Hematopoietic multipotent progenitor cell treated with erythropoietin and hydrocortisone succinate and interleukin-3 and kit ligand, for 4 days (in vitro differentiated cells): ENCODE measurements around the gene C1orf35.
A peak's percentile ranks its signal among the peaks of the same experiment; 100 is the strongest.

ENCODE experiments used
- DNase-seq: peaks from one replicate; pipeline ENCODE4 v3.0.0-alpha.2; 2015

Gene C1orf35

GRCh38 chr1:228093050-228093906, 9.8 kb downstream of the C1orf35 start:
- DNase-seq: no peak

GRCh38 chr1:228092342-228093049, 10.6 kb downstream of the C1orf35 start:
- DNase-seq: no peak

DNA sequence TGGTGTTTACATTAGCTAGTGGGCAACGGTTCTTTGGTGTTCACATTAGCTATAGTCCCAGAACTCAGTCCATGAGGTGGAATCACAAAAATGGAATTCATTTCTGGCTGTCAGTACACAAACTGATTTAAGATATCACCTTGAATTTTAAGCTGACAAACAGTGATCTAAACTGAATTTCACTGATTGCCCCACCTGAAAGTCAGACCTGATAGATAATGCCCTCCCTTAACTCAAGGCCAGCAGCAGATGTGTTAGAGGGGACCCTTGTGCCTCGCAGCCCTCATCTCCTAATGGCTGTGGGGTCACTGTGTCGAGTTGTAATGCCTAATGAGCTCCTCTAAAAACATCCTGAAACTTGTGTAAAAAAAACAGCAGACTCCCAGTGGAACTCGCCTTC, 12.0 kb downstream of the C1orf35 start:
- DNase-seq: no peak

DNA sequence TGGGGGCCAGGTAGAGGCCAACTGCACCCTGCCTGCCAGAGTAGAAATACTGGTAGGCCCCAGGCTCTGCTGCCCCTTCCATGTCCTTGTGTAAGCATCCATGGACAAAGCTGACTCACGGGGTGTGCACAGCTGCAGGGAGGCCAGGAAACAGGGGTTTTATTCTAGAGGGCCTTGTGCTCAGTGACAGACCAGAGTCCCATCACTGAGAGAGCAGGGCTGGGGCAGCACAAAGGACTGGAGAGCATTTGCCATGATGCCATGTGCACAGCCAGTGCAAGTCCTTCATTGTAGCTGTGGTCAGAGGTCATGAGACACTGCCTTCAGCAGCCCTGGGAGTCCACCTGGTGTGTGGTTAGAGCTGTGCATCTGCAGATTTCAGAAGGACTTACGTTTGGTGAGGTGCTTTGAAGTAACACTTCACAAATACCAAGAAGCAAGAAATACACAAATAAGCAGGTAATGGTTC, 12.5 kb downstream of the C1orf35 start:
- DNase-seq: no peak

DNA sequence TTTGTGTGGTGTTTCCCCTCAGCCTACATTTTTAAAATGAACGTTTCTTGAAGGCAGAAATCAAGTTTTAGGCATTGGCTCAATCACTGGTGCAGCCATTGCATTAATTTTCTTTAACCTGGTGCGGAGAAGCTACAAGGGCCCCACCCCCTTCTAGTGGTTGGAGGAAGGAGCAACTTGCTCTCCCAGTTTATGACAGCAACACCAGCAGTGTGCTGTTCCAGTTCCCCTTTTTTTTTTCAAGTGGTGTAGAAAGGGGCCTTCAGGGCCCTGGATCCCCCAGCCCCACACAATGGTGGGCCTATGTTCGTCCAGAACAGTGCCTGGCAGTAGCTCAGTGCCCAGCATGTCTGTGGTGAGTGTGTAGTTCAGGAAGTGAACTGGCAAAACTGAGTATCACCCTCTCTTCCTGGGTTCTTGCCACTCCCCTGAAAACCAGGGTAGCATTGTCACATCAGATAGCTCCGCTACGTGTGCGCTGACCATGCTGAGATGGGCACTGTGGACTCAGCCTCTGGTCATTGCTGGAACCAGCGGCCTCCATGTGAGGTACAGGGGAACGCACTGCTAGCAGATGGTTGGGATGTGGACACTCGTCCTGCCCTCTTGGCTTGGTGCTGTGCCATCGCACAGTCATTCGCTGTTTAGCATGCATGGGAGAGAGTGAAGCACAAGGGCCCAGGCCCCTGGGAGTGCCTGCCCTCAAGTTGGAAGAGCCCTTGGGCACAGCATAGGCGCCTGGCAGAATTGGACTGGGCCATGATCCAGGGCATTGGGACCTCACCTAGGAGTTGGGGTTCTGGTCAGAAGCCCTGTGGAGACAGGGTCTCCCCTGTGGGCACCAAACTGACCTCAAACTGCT, 13.4 kb downstream of the C1orf35 start:
- peak; percentile 79 for DNase-seq

DNA sequence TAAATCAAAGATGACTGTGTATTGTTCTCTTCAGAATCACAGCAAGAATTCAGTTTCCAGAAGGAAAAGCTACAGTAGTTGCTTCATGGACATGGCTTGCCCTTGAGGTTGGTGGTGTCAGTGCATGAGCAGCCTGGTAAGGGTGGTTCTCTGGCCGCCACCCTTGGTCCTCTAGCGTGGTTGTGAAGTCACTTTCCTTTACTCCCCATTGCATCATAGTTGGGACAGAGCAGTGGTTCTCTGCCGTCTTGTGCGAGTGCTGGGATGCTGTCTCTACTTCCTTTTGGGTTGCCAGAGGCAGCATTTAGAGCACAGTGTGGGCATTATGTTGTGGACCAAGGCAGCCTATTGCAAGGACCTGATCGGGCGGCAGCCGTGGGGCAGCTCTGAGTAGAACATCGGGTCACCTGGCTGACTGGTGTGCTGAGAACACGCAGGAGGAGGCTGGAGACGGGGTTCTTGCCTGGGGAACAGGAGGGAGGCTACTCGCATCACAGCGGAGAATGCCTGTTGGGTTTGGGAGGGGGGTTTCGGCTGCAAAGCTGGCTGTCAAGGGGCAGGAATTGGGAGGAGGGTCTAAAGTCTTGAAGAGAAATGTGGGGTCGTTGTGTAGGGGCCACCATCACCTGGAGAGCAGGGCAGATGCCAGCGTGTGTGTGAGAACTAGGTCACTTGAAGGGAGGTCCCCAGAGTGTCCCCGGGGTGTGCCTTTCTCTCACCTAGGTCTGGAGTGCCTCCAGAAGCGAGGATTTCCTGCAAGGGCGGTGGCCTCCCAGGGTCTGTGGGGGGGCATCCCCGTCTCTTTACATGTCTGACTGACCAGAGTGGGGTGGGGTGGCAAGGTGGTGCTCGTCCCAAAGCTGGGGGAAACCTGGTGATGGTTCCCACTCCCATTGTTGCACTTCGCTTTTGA, 14.3 kb downstream of the C1orf35 start:
- peak; percentile 63 for DNase-seq

DNA sequence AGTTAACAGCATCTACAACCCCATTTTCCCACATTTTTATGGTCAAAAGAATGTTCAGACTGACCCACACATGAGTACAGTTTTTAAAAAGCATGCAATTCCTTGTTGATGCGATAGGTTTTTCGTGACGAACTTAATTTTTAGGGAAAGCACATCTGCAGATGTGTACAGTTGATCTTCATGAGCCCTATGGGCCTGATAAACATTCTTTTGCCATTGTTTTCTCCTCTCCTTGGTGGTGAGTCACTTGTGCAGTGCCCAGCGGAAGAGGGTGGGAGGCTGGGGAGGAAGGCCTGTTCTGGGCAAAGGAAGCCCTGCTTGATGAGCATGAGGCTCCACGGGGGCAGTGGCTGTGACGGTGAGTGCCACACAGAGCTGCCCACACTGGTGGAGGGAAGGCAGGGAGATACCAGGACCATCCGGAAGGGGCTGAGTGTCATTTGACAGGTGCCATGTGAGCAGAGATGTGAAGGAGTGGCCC, 15.3 kb downstream of the C1orf35 start:
- DNase-seq: peak; percentile 75

- DNase-seq: peak; percentile 80
Measured at GRCh38 chr1:228085287-228085951, 17.7 kb downstream of the C1orf35 start.

DNA sequence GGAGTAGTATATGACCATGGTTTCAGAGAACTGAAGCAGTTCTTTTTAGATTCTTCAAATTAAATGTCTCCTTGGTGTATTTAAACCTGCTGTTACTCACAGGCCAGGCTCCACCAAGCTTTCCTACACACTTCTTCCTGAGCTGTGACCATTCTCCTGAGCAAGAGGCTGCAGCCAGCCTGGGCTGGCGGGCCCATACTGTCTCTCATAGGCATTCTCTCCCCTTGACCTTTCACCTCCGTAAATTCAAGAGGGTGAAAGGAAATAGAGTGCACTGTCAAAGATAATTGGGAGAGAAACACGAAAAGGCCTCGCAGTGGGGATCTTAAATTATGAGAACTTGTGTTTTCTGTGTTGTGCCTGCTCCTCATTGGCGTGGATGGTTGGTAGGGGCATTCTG, 18.3 kb downstream of the C1orf35 start:
- DNase-seq: no peak

DNA sequence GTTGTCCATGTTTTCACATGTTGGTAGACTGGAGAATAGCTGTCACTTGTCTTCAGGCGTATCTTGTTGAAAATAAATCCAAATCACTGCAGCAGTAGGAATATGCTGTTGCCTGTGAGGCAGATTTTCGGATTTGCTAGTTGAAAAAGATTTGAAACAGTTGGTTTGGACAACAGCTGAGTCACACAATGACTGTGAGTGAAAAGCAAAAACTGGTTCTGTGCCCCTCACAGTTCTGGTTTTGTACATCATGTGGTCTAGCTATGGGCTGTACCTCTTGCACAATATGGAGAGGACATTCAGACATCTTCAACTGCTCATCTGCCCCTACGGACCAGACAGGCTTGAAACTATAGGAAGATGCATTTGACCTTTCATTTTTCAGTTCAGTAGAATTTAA, 18.8 kb downstream of the C1orf35 start:
- DNase-seq: peak; percentile 61

DNA sequence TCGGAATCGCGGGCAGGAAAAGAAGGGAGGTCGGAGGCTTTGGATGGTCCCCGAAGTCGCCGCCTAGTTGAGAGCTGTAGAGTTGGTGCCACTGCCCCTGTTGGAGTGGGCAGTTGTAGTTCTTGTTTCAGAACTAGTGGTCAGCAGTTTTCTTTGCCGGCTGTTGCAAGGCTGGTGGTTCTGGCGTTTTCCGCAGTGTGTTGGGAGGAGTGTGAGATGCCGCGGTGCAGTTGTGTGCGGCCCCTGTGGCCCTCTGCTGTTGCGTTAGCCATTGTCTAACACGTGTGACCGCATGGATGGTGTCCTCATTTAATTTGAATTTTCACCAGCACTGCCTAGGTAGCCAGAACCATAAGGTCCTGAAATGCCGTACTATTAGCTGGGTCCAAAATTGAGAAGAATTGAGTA, 19.2 kb downstream of the C1orf35 start:
- DNase-seq: peak; percentile 37

DNA sequence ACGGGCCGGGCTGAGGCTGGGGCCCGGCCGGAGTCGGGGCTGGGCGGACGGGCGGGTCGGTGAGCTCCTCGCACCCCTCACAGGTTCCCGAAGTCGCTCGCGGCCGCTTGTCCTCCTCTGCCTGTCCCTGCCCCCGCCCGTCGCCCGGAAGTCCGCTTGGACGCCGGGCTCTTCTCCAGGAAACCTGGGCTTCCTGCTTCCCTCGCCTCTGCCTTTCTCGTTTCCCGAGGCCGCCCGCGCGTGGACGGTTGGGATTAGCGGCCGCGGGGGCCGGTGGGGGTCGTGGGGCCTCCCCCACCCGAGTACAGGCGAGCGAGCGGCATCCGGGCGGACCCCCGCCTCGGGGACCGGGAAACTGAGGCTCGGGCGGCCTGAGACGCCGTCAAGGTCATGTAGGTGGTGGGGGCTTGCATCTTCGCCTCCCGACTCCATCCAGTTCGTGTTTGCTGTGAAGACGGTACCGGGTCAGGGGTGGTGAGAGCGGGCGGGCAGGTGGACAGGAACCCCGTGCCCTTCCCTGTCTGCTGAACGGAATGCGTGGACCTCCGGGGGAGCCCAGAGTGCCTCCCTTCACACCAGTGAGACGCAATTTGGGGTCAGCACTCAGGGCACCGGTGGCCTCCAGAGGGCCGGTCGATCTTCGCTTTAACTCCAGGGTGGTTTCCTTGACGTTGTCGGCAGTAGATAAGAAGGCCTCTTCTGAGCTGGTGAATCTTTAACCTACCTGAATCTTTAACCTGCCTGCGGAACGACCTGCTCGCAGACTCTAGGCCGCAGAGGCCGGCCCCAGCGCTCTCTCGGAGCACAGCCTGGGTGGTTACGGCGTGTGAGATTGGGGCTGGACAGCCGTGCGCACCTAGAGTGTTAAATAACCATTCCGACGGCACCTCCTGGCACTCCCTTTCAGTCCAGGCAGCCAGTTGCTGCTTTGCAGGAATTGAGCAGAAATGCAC, 19.9 kb downstream of the C1orf35 start:
- DNase-seq: peak; percentile 58

DNA sequence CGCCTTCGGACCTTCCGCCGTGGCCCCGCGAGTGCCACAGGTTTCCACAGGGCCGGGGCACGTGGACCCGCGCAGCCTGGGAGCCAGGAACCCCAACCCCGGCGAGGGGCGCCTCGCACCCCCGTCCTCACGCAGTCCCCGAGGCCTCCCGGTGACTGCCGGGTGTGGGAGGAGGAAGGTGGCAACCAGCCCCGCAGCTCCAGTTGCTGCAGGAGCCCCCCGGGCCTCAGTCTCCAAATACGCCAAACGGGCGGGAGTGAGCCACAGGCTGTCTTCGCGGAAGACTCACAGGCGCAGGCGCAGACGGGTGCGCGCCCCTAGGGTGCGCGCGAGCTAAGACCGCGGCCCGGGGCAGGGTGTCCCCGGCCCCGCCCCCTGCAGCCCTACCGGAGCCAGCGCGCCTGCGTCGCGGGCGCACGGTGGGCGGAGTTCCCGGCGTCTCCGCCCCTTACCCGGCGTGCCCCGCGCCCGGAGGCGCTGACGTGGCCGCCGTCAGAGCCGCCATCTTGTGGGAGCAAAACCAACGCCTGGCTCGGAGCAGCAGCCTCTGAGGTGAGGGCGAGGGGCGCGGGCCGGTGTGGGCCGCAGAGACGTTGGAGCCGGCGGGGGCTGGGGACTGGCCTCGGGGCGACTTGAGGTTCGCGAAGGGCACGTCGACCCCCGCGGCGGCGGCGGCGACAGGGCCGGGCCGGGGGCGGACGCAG, 20.8 kb downstream of the C1orf35 start, which contains the start of gene ARF1:
ARF1 (plus strand) TSS at position 495 of the 704 bp plus-strand sequence. CDS start 14,407 bp downstream, outside the sequence.
- DNase-seq: peak; percentile 97

DNA sequence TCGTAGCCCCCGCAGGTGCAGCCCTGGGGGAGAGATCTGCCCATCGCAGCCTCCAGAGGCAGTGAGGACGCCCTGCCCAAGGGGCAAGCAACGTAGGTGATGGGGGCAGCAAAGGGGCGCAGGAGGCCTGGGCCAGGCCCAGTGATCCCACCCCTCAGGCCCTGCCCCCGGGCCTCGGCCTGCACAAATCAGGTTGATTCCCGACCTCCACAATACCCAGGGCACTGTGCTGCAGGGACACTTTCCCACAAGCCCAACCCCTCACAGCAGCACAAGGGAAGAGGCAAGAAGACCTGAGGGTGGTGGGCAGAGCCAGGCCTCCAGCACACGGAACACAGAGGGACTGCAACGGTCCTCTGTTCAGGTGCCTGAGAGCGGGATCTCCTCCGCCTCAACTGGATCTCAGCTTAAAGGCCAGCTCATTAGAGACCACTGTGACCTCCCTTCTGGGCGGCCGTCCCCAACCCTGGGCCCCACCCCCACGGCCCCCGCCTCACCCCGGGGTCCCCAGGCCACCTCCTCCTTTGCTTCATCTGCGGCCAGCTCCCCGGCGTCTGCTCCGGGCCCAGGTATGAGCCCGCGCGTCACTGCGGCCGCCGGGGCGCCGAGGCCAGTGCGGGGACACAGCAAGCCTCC, 21.4 kb downstream of the C1orf35 start:
- peak; percentile 57 for DNase-seq

GRCh38 chr1:228081144-228081543, 22.0 kb downstream of the C1orf35 start:
- no peak for DNase-seq

DNA sequence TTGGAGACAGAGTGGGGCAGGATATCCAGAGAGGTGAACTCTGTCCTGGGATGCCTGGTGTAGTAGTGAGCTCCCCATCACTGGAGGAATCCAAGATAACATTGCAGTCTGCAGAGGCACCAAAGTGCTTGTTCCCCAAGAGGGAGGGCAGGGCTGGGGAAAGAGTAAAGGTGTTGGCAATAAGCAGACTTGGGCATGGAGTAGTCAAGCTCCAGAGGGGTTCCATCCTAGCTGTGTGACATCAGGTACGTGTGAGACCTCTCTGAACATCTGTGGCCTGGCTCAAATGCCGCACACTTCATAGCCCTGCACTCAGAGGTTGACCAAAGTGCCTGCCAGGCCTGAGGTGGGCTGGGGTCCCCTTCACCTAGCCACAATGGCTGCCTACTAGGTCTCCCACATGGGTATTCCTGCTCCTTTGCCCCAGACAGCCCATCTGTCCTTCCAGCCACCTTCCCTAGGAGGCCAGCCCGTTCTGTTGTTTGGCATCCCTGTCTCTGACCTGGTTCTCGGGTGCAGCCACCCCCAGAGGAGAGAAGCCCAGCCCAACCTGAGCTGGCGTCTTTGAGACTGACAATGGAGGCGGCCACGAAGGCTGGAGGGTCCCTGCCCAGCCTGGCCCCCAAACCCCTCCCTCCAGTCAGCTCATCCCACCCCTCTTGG, 23.4 kb downstream of the C1orf35 start:
- DNase-seq: no peak

DNA sequence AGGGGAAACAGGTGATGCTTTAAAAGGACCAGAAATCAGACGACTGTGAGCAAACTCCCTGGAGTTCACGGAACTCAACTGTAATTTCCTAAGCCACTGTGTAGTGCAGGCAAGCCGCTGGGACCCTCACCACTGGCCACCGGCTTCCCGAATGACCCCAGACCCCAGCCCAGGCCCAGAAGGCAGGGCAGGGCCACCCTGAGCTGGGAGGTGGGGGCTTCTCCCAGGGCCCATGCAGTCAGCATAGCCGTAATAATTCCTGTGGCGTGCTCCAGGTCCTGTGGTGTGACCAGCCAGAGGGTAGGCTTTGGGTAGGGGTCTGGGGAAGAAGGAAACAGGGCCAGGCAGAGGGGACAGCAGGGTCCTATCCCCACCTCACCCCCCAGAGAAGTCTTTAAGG, 24.1 kb downstream of the C1orf35 start:
- no peak for DNase-seq
